Measurements from ENCODE around the gene GINS2. TPM values are rescaled to one million over a fixed set of nuclear protein-coding genes. Genes with fewer than 3 reads are reported as not detected.

Gene GINS2
- total and polyA plus RNA-seq, 2 of the 4 experiments (the other 2 are of a cell fraction) = 12.0 to 13.4 TPM

DNA sequence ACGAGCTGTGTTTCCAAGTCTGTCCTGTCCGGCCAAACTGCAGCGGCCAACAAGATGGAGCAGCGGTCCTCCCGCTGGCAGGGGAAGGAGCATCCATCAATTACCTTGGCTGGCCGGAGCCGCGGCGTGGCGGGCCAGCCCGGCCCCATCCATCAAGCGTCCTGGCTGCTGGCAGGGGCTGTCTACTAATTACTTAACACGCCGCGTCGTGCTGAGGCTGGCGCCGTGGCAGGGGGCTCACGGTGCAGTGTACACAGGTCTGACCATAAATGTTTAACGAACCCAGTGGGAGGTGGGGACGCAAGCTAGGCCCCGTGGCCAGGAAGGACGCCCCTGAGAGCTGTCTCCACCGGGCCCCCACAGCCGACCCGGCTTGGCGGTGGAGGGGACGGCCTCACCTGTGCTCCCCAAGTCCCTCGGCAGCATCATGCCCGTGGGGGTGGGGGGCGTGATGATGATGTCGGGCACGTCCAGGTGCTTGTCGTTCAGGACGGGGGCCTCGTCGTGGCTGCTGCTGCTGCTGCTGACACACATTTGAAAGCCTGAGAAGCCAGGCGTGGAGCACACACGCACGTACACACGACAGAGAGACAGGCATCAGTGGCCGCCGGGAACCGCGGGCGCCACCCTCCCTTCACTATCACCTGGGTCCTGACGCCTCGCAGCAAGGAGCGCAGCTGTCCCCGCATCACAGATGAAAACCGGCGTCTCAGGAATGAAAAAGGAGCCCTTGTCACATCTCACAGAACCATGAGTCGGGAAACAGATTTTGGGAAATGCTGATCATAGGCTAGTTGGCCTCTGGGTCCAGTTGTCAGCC is 21.2 kb upstream of the GINS2 start:
- Histone ChIP-seq H4K5ac (ENCODE audit: low read depth, low read length) (no peak overlapping the region), H3K79me1 (ENCODE audit: low read depth in 1 of 2, low read length in 2 of 2) (no peaks in the 10 kb centered on the region), H3K9me3 (ENCODE audit: control insufficient read depth, insufficient read depth, low read length) (peaks cover 9% of the 10 kb centered on the region), H2AFZ (replicated peaks; ENCODE audit: low read length, poor library complexity) (no peak overlapping the region), H4K8ac (ENCODE audit: low read depth in 2 of 2, low read length in 2 of 2) (no peak overlapping the region), H3K56ac (ENCODE audit: extremely low read depth, insufficient read depth, low read length) (no peak overlapping the region), H3K4me2 (ENCODE audit: low read depth, low read length) (no peak overlapping the region), H3K18ac (ENCODE audit: low read depth, low read length) (no peak overlapping the region), H4K20me1 (ENCODE audit: insufficient read depth, low read length) (no peaks in the 10 kb centered on the region; the same call in none of the 2 replicates), H3K9ac (ENCODE audit: low read depth, low read length) (no peak overlapping the region), H2AK5ac (ENCODE audit: low read depth, low read length) (no peak overlapping the region), H2BK120ac (ENCODE audit: low read depth, low read length) (no peak overlapping the region), H2BK15ac (ENCODE audit: low read depth, low read length) (no peak overlapping the region), H3K4me1 (ENCODE audit: control insufficient read depth, insufficient read depth, low read length) (no peaks in the 10 kb centered on the region), H2AK9ac (replicated peaks; ENCODE audit: low read depth, low read length, poor library complexity) (no peak overlapping the region), H2BK5ac (ENCODE audit: low read depth, low read length, poor library complexity, severe bottlenecking) (no peak overlapping the region), H3K4ac (ENCODE audit: low read depth, low read length) (no peak overlapping the region), H3K9me1 (ENCODE audit: insufficient read depth, low read length) (peaks cover 5% of the 10 kb centered on the region), H3K4me3 (ENCODE audit: insufficient read depth, low read depth, low read length) (no peak overlapping the region), H3K14ac (replicated peaks; ENCODE audit: low read depth, low read length) (no peak overlapping the region), H3K27ac (ENCODE audit: insufficient read depth, low read length) (no peak overlapping the region), H3K36me3 (ENCODE audit: control insufficient read depth, insufficient read depth, low read length) (peaks cover 3% of the 10 kb centered on the region), H4K91ac (ENCODE audit: insufficient read depth, low read depth, low read length) (no peak overlapping the region), H3K23ac (ENCODE audit: low read depth, low read length) (no peak overlapping the region), H3K27me3 (ENCODE audit: control insufficient read depth, insufficient read depth, low read length) (no peaks in the 10 kb centered on the region), H2BK20ac (ENCODE audit: low read depth, low read length) (no peak overlapping the region)
- ATAC-seq (ENCODE audit: low read depth) = no peak
- ChIA-PET POLR2A (ENCODE audit: unreplicated experiment) (no interaction called here), CTCF (interaction anchor here (1.3 kb wide), 1 partner anchor 9 kb away, joined by 5 read pairs; no protein-coding TSS in a partner anchor)
- dilution Hi-C loops (cut with HindIII; ENCODE audit: low sequenced_read_pairs, unreplicated experiment) (no loop called here), in situ Hi-C loops (cut with MboI; ENCODE audit: low sequenced_read_pairs) (no loop called here), intact Hi-C loops (cut with micrococcal nuclease) (loop anchor here (10.0 kb wide), 1 partner anchor 435 kb away; no protein-coding TSS in a partner anchor)
- 82% methylated on average over 36 of the region's 53 CpGs; no CpG with 5 or more reads in 1 of the 2 experiments for WGBS, 2 experiments (ENCODE audit: extremely low coverage in 2 of 2, insufficient read length in 1 of 2)
- BruUV-seq (replicated peaks) = no TSS peak
- no peak for DNase-seq
- TF ChIP-seq SMC3 (IDR thresholded peaks at IDR 0.05; ENCODE audit: low read depth, low read length) (no peak), RFX5 (IDR thresholded peaks at IDR 0.05; ENCODE audit: low read depth, low read length) (no peak), BHLHE40 (IDR thresholded peaks at IDR 0.05; ENCODE audit: low read depth, low read length) (no peak), RCOR1 (IDR thresholded peaks at IDR 0.05; ENCODE audit: insufficient replicate concordance, low read length) (no peak), RAD21 (IDR thresholded peaks at IDR 0.05; ENCODE audit: low read length) (no peak), FOS (IDR thresholded peaks at IDR 0.05; ENCODE audit: low read depth, low read length) (no peak), MAFK (IDR thresholded peaks at IDR 0.05; ENCODE audit: low read depth, low read length) (no peak), CEBPB (IDR thresholded peaks at IDR 0.05; ENCODE audit: low read depth, low read length) (no peak), MXI1 (IDR thresholded peaks at IDR 0.05; ENCODE audit: borderline replicate concordance, low read depth, low read length) (no peak), CTCF (conservative IDR thresholded peaks at IDR 0.05; ENCODE audit: low read depth, low read length) (no peak), MAZ (IDR thresholded peaks at IDR 0.05; ENCODE audit: borderline replicate concordance, low read depth, low read length) (no peak), NFE2L2 (IDR thresholded peaks at IDR 0.05; ENCODE audit: low read depth, low read length) (no peak), POLR2A (IDR thresholded peaks at IDR 0.05; ENCODE audit: low read depth, low read length) (no peak), CHD1 (IDR thresholded peaks at IDR 0.05; ENCODE audit: low read depth, low read length) (no peak)
- TF ChIP-seq, protein P1, sequence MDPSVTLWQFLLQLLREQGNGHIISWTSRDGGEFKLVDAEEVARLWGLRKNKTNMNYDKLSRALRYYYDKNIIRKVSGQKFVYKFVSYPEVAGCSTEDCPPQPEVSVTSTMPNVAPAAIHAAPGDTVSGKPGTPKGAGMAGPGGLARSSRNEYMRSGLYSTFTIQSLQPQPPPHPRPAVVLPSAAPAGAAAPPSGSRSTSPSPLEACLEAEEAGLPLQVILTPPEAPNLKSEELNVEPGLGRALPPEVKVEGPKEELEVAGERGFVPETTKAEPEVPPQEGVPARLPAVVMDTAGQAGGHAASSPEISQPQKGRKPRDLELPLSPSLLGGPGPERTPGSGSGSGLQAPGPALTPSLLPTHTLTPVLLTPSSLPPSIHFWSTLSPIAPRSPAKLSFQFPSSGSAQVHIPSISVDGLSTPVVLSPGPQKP (IDR thresholded peaks at IDR 0.05; ENCODE audit: borderline replicate concordance, low read depth, low read length) = no peak
